GM19455 (cell line): ENCODE measurements around the gene TBC1D22A.

Source experiments
- ATAC-seq: cut with Tn5 transposase; IDR thresholded peaks from one replicate; pipeline ENCODE4 v1.9.1; 2021; ENCODE audit not compliant: unreplicated experiment

TBC1D22A gene

GRCh38 chr22:47065756-47066615 lies 303.5 kb downstream of the TBC1D22A start:
- ATAC-seq: no peak

- ATAC-seq: no peak
Measured at GRCh38 chr22:47066616-47066905, 304.1 kb downstream of the TBC1D22A start.

GRCh38 chr22:47067321-47067890 lies 305.0 kb downstream of the TBC1D22A start:
- no peak for ATAC-seq

- no peak for ATAC-seq
Measured at GRCh38 chr22:47067911-47068625, 305.6 kb downstream of the TBC1D22A start.

GRCh38 chr22:47068626-47068996 lies 306.2 kb downstream of the TBC1D22A start:
- ATAC-seq: no peak

- ATAC-seq: no peak
Measured at GRCh38 chr22:47069270-47069669, 306.8 kb downstream of the TBC1D22A start.

- no peak for ATAC-seq
Measured at GRCh38 chr22:47071078-47071806, 308.8 kb downstream of the TBC1D22A start.

- no peak for ATAC-seq
Measured at GRCh38 chr22:47071807-47072641, 309.6 kb downstream of the TBC1D22A start.

- ATAC-seq: no peak
Measured at GRCh38 chr22:47072642-47072967, 310.2 kb downstream of the TBC1D22A start.

GRCh38 chr22:47073075-47073474 lies 310.6 kb downstream of the TBC1D22A start:
- ATAC-seq: no peak

- ATAC-seq: no peak
Measured at GRCh38 chr22:47074105-47074504, 311.7 kb downstream of the TBC1D22A start.

- no peak for ATAC-seq
Measured at GRCh38 chr22:47075568-47075967, 313.1 kb downstream of the TBC1D22A start.

GRCh38 chr22:47076758-47077157 lies 314.3 kb downstream of the TBC1D22A start:
- ATAC-seq: no peak

- no peak for ATAC-seq
Measured at GRCh38 chr22:47080100-47080499, 317.6 kb downstream of the TBC1D22A start.

- ATAC-seq: no peak
Measured at GRCh38 chr22:47082505-47082904, 320.1 kb downstream of the TBC1D22A start.

GRCh38 chr22:47083379-47083986 lies 321.0 kb downstream of the TBC1D22A start:
- ATAC-seq: no peak

GRCh38 chr22:47084226-47084625 lies 321.8 kb downstream of the TBC1D22A start:
- ATAC-seq: no peak

GRCh38 chr22:47086596-47087248 lies 324.3 kb downstream of the TBC1D22A start:
- no peak for ATAC-seq

- ATAC-seq: no peak
Measured at GRCh38 chr22:47088480-47089158, 326.2 kb downstream of the TBC1D22A start.
